Measurements from ENCODE around the gene TAP2.
"Not testable (repeated sequence)": the region's sequence is repeated elsewhere in the genome, so short reads cannot be mapped to it uniquely, and the experiment has no call there.

DNA sequence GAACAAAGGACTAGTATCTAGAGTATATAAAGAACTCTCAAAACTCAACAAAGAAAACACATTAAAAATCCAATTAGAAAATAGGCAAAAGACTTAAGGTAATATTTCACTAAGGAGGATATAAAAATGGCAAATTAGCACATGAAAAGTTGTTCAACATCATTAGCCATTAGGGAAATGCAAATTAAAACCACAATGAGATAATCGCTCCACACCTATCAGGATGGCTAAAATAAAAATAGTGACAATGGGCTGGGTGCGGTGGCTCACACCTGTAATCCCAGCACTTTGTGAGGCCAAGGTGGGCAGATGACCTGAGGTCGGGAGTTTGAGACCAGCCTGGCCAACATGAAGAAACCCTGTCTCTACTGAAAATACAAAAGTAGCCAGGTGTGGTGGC lies 42.4 kb upstream of the TAP2 start:
- TF ChIP-seq, protein P1, sequence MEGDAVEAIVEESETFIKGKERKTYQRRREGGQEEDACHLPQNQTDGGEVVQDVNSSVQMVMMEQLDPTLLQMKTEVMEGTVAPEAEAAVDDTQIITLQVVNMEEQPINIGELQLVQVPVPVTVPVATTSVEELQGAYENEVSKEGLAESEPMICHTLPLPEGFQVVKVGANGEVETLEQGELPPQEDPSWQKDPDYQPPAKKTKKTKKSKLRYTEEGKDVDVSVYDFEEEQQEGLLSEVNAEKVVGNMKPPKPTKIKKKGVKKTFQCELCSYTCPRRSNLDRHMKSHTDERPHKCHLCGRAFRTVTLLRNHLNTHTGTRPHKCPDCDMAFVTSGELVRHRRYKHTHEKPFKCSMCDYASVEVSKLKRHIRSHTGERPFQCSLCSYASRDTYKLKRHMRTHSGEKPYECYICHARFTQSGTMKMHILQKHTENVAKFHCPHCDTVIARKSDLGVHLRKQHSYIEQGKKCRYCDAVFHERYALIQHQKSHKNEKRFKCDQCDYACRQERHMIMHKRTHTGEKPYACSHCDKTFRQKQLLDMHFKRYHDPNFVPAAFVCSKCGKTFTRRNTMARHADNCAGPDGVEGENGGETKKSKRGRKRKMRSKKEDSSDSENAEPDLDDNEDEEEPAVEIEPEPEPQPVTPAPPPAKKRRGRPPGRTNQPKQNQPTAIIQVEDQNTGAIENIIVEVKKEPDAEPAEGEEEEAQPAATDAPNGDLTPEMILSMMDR (IDR thresholded peaks at IDR 0.05): not testable (repeated sequence)
- TF ChIP-seq POLR2AphosphoS5 (IDR thresholded peaks at IDR 0.05; ENCODE audit: insufficient read depth in 1 of 2, low read depth in 1 of 2); POLR2A (IDR thresholded peaks at IDR 0.05): not testable (repeated sequence)
